ENCODE measurements around the gene CORO2B. TPM values are rescaled to one million over a fixed set of nuclear protein-coding genes. Genes with fewer than 3 reads are reported as not detected.

CORO2B gene
- polyA plus RNA-seq, 3 donors, result 0.03 TPM; not detected in 2

- H3K27me3 Mint-ChIP-seq (ENCODE audit: low read depth in 3 of 3), result peaks cover 29 to 33% (median 30%) of the 10 kb centered on the region in 3 donors
- no peak for DNase-seq
- H3K27me3 ChIP-seq (ENCODE audit: control insufficient read depth in 2 of 2, insufficient read depth in 2 of 2, low read length in 2 of 2), result peaks cover 8 to 25% of the 10 kb centered on the region in 2 donors
- no peak overlapping the region for H3K4me2 ChIP-seq (replicated peaks; ENCODE audit: extremely low read depth, low read length, poor library complexity, severe bottlenecking)
- no peak overlapping the region for H2AFZ ChIP-seq (ENCODE audit: insufficient read depth, low read depth, low read length, poor library complexity, severe bottlenecking)
- H3K4me1 ChIP-seq (ENCODE audit: control insufficient read depth in 1 of 2, insufficient read depth in 2 of 2, low read length in 2 of 2), result peaks cover 16 to 19% of the 10 kb centered on the region in 2 donors
- H3K4me1 Mint-ChIP-seq, result peaks cover 18% of the 10 kb centered on the region
- no peak for TF ChIP-seq CTCF (IDR thresholded peaks at IDR 0.05)
- no peak overlapping the region for H3K27ac ChIP-seq (ENCODE audit: low read depth in 1 of 2, low read length in 2 of 2)
- no peak overlapping the region for H3K9ac ChIP-seq (ENCODE audit: insufficient read depth, low read length, poor library complexity, severe bottlenecking)
- no peak overlapping the region for H3K27ac Mint-ChIP-seq
- no peaks in the 10 kb centered on the region for H3K36me3 ChIP-seq (replicated peaks in 1 of 2; ENCODE audit: control insufficient read depth in 1 of 2, insufficient read depth in 2 of 2, low read length in 2 of 2)
- H3K9me3 ChIP-seq (replicated peaks in 1 of 2; ENCODE audit: control insufficient read depth in 1 of 2, insufficient read depth in 1 of 2, low read length in 2 of 2), result no peaks in the 10 kb centered on the region
- 77% methylated on average over 5 of the region's 10 CpGs for WGBS (ENCODE audit: insufficient coverage)
- intact Hi-C loops (cut with micrococcal nuclease), result loop anchor here (5.0 kb wide), 3 partner anchors 117 to 367 kb away; no protein-coding TSS in a partner anchor
- no peaks in the 10 kb centered on the region for H3K79me2 ChIP-seq (ENCODE audit: insufficient read depth, low read length)
- H4K20me1 ChIP-seq (ENCODE audit: insufficient read depth, low read length), result no peaks in the 10 kb centered on the region
- no peak overlapping the region for H3K4me3 Mint-ChIP-seq
- no peak overlapping the region for H3K4me3 ChIP-seq (replicated peaks in 1 of 3; ENCODE audit: low read depth in 2 of 3, low read length in 3 of 3)
- H3K36me3 Mint-ChIP-seq, result no peaks in the 10 kb centered on the region
- H3K9me3 Mint-ChIP-seq, result peaks cover 0 to 8% (median 0%) of the 10 kb centered on the region in 7 donors
These were observed 23.8 kb upstream of the CORO2B start for GRCh38 chr15:68554721-68555678.

GRCh38 chr15:68555679-68556037, 23.1 kb upstream of the CORO2B start:
- whole genome bisulfite sequencing (ENCODE audit: insufficient coverage), result 75% methylated on average over 6 of the region's 7 CpGs
- no peak for TF ChIP-seq CTCF (IDR thresholded peaks at IDR 0.05)

More at GRCh38 chr15:68555679-68556037, 23.1 kb upstream of the CORO2B start:
- no peak overlapping the region for H3K4me2 ChIP-seq (replicated peaks; ENCODE audit: extremely low read depth, low read length, poor library complexity, severe bottlenecking)
- no peaks in the 10 kb centered on the region for H3K36me3 ChIP-seq (replicated peaks in 1 of 2; ENCODE audit: control insufficient read depth in 1 of 2, insufficient read depth in 2 of 2, low read length in 2 of 2)
- DNase-seq, result no peak
- H3K27me3 ChIP-seq (ENCODE audit: control insufficient read depth in 2 of 2, insufficient read depth in 2 of 2, low read length in 2 of 2), result peaks cover 8 to 32% of the 10 kb centered on the region in 2 donors
- no peak overlapping the region for H3K4me3 ChIP-seq (replicated peaks in 1 of 3; ENCODE audit: low read depth in 2 of 3, low read length in 3 of 3)
- Mint-ChIP-seq H3K4me1 (peaks cover 20% of the 10 kb centered on the region), H3K27me3 (ENCODE audit: low read depth in 3 of 3) (peaks cover 30 to 36% (median 36%) of the 10 kb centered on the region in 3 donors), H3K4me3 (no peak overlapping the region), H3K9me3 (peaks cover 0 to 8% (median 1%) of the 10 kb centered on the region in 7 donors), H3K36me3 (no peaks in the 10 kb centered on the region), H3K27ac (no peak overlapping the region)
- intact Hi-C loops (cut with micrococcal nuclease), result loop anchor here in 1 of 2 donors (5.0 kb wide), 1 partner anchor 322 kb away; no protein-coding TSS in a partner anchor
- no peak overlapping the region for H3K27ac ChIP-seq (ENCODE audit: low read depth in 1 of 2, low read length in 2 of 2)
- H2AFZ ChIP-seq (ENCODE audit: insufficient read depth, low read depth, low read length, poor library complexity, severe bottlenecking), result no peak overlapping the region
- no peak overlapping the region for H3K9ac ChIP-seq (ENCODE audit: insufficient read depth, low read length, poor library complexity, severe bottlenecking)
- H4K20me1 ChIP-seq (ENCODE audit: insufficient read depth, low read length), result no peaks in the 10 kb centered on the region
- H3K79me2 ChIP-seq (ENCODE audit: insufficient read depth, low read length), result no peaks in the 10 kb centered on the region
- no peaks in the 10 kb centered on the region for H3K9me3 ChIP-seq (replicated peaks in 1 of 2; ENCODE audit: control insufficient read depth in 1 of 2, insufficient read depth in 1 of 2, low read length in 2 of 2)
- H3K4me1 ChIP-seq (ENCODE audit: control insufficient read depth in 1 of 2, insufficient read depth in 2 of 2, low read length in 2 of 2), result peaks cover 17 to 20% of the 10 kb centered on the region in 2 donors

Data from CD14-positive monocyte (primary cell).